Measurements from ENCODE around the gene GRID1. TPM values are rescaled to one million over a fixed set of nuclear protein-coding genes. Genes with fewer than 3 reads are reported as not detected.

The GRID1 gene
- total and polyA plus RNA-seq, 10 of the 15 experiments (the other 5 are each of a cell fraction or from before 2014, with no cell fraction given): 0.04 to 0.62 (median 0.08) TPM; not detected in 5

DNA sequence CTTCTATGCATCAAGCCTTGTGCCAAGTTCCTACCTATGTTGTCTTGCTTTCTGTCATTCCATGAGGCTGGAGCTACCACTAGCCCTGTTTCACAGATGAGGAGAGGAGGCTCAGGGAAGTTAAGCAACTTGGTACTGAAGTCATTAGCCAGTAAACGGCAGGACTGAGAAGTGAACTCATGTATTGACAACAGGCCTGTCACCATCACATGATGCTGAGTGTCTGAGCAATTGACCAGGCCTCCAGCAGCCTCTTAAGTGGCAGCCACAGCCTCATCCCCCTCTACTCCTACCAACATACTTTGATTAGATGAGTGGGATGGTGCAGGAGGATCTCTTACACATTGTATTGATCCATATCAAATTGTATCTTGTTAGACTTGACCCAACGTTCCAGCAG, 317.6 kb downstream of the GRID1 start:
- FAIRE-seq (no peak), DNase-seq (ENCODE audit: low read depth, low spot score) (no peak), ATAC-seq (no peak)
- no peak for TF ChIP-seq NBN (IDR thresholded peaks at IDR 0.05)
- CTCF ChIA-PET: no interaction called here
- no TSS peak for BruUV-seq (replicated peaks)
- H3K36me3 ChIP-seq (ENCODE audit: control insufficient read depth in 2 of 2, insufficient read depth in 2 of 2, low read length in 1 of 2): no peaks in the 10 kb centered on the region
- H3K9me3 ChIP-seq (replicated peaks; ENCODE audit: control insufficient read depth, insufficient read depth, low read length): no peaks in the 10 kb centered on the region
- H3K79me2 ChIP-seq (ENCODE audit: control insufficient read depth, insufficient read depth, low read length): no peaks in the 10 kb centered on the region
- H2AFZ ChIP-seq (ENCODE audit: control insufficient read depth, low read depth, low read length): no peak overlapping the region
- WGBS (ENCODE audit: insufficient coverage, insufficient replicate concordance, low lambda C conversion rate, missing lambda C conversion rate): 47% methylated on average over 2 of the region's 2 CpGs
- no peak overlapping the region for H3K27ac ChIP-seq (ENCODE audit: control insufficient read depth, insufficient read depth)
- SMC1A ChIA-PET (ENCODE audit: uncharacterized antibody, unreplicated experiment): no interaction called here
- H3K4me2 ChIP-seq (ENCODE audit: control insufficient read depth, insufficient read depth): no peak overlapping the region
- no peaks in the 10 kb centered on the region for H3K27me3 ChIP-seq (replicated peaks in 1 of 2; ENCODE audit: control insufficient read depth in 2 of 2, insufficient read depth in 2 of 2, low read length in 1 of 2)
- no peak overlapping the region for H3K9ac ChIP-seq (ENCODE audit: control insufficient read depth, insufficient read depth, low read length)
- H3K4me3 ChIP-seq: no peak overlapping the region
- intact Hi-C loops (cut with micrococcal nuclease; ENCODE audit: unreplicated experiment): no loop called here
- no peaks in the 10 kb centered on the region for H3K4me1 ChIP-seq (ENCODE audit: control insufficient read depth, insufficient read depth, low read length)
- POLR2A ChIA-PET: no interaction called here
- RAD21 ChIA-PET (ENCODE audit: unreplicated experiment): no interaction called here
- H4K20me1 ChIP-seq (ENCODE audit: control insufficient read depth, insufficient read depth): no peaks in the 10 kb centered on the region
- in situ Hi-C loops (cut with MboI): no loop called here

DNA sequence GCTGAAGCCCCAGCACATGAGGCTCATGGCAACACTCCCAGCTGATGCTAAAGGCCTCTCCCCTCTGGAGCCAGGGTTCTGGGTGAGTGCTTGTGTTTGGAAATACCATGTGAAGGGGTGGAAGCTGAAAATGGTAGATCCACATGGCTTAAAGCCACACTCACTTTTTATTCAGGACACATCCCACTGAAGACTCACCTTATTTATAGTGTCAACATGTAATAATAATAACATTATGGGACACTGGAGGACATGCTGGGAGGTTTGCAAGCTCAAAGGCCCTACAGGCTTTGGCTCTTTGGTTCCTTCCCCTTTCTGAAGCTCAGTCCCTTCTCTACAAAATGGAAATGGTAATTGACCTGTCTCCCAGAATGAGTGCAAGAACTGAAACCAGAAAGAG, 318.0 kb downstream of the GRID1 start:
- RAD21 ChIA-PET (ENCODE audit: unreplicated experiment): no interaction called here

More for the DNA sequence above, 318.0 kb downstream of the GRID1 start:
- Histone ChIP-seq H3K9ac (ENCODE audit: control insufficient read depth, insufficient read depth, low read length) (no peak overlapping the region), H4K20me1 (ENCODE audit: control insufficient read depth, insufficient read depth) (no peaks in the 10 kb centered on the region), H3K9me3 (replicated peaks; ENCODE audit: control insufficient read depth, insufficient read depth, low read length) (no peaks in the 10 kb centered on the region), H2AFZ (ENCODE audit: control insufficient read depth, low read depth, low read length) (no peak overlapping the region), H3K4me1 (ENCODE audit: control insufficient read depth, insufficient read depth, low read length) (no peaks in the 10 kb centered on the region), H3K4me2 (ENCODE audit: control insufficient read depth, insufficient read depth) (no peak overlapping the region), H3K4me3 (no peak overlapping the region), H3K79me2 (ENCODE audit: control insufficient read depth, insufficient read depth, low read length) (no peaks in the 10 kb centered on the region), H3K36me3 (ENCODE audit: control insufficient read depth in 2 of 2, insufficient read depth in 2 of 2, low read length in 1 of 2) (no peaks in the 10 kb centered on the region), H3K27me3 (replicated peaks in 1 of 2; ENCODE audit: control insufficient read depth in 2 of 2, insufficient read depth in 2 of 2, low read length in 1 of 2) (no peaks in the 10 kb centered on the region), H3K27ac (ENCODE audit: control insufficient read depth, insufficient read depth) (no peak overlapping the region)
- peak; percentile 28; the same call in 1 of the 3 replicates for ATAC-seq
- ChIA-PET POLR2A (no interaction called here), CTCF (no interaction called here), SMC1A (ENCODE audit: uncharacterized antibody, unreplicated experiment) (no interaction called here)
- in situ Hi-C loops (cut with MboI) (no loop called here), intact Hi-C loops (cut with micrococcal nuclease; ENCODE audit: unreplicated experiment) (no loop called here)
- DNase-seq (ENCODE audit: low read depth, low spot score): no peak
- no TSS peak for BruUV-seq (replicated peaks)
- FAIRE-seq: no peak
- no peak for TF ChIP-seq KAT2A (conservative IDR thresholded peaks at IDR 0.05; ENCODE audit: control insufficient read depth, low read depth, low read length)
- peak; percentile 14; the same call in 1 of the 2 replicates for TF ChIP-seq ATF7 (IDR thresholded peaks at IDR 0.05; ENCODE audit: low read depth)
- TF ChIP-seq FOXK2 (IDR thresholded peaks at IDR 0.05): peak; percentile 49; the same call in 1 of the 2 replicates
